B cell (primary cell): Measurements from ENCODE around the gene PNPO. TPM values are rescaled to one million over a fixed set of nuclear protein-coding genes. Genes with fewer than 3 reads are reported as not detected.

Source experiments
- ATAC-seq: fragments of 200-7000 bp; cut with Tn5 transposase; one replicate; pipeline ENCODE4 v1.10.0; 2021; ENCODE audit warnings: low read depth, mild to moderate bottlenecking, moderate number of reproducible peaks, moderate library complexity
- CTCF ChIA-PET: fragments of 350-600 bp; sonication (Branson Sonifier 250); formaldehyde crosslinking; loops from one replicate; lab custom pipeline; 2021; ENCODE audit warnings: antibody characterized with exemption, inconsistent platforms; lab: Charles Lee
- POLR2A ChIA-PET: fragments of 350-600 bp; sonication (Branson Sonifier 250); formaldehyde crosslinking; loops from one replicate; lab custom pipeline; 2021; ENCODE audit warnings: antibody characterized with exemption; lab: Charles Lee
- DNase-seq: peaks from one replicate; pipeline ENCODE4 v3.0.0; 2013
- H2AFZ ChIP-seq: 2 replicates; pipeline ENCODE4 v1.6.1; 2012; ENCODE audit warnings: mild to moderate bottlenecking, low read depth, low read length; ENCODE audit not compliant: insufficient read depth, poor library complexity, severe bottlenecking
- H3K27ac ChIP-seq, 2 donors: 1 replicate in 1 of 2; 2 replicates in 1 of 2; pipeline ENCODE4 v1.5.1; 2012 to 2013; ENCODE audit warnings: low read length in 2 of 2, mild to moderate bottlenecking in 2 of 2, moderate library complexity in 1 of 2
- H3K27me3 ChIP-seq, 4 experiments: fragments of 200-600 bp in 1 of 4; sonication (generic) in 1 of 4; replicated peaks in 1 of 4; 1 replicate in 2 of 4; 2 replicates in 2 of 4; pipeline versions ENCODE4 v1.6.1 to v1.7.0; 2013 to 2016; ENCODE audit warnings: low read length in 3 of 4, mild to moderate bottlenecking in 2 of 4, mixed read lengths in 1 of 4, moderate library complexity in 1 of 4; ENCODE audit not compliant: insufficient read depth in 4 of 4, control insufficient read depth in 3 of 4; ENCODE audit errors: control extremely low read depth in 1 of 4
- H3K36me3 ChIP-seq, 2 experiments: replicated peaks in 1 of 2; 1 replicate in 1 of 2; 2 replicates in 1 of 2; pipeline versions ENCODE4 v1.6.1 to v1.7.1; 2013; ENCODE audit warnings: low read length in 1 of 2; ENCODE audit not compliant: insufficient read depth in 2 of 2, control insufficient read depth in 1 of 2; ENCODE audit errors: control extremely low read depth in 1 of 2, extremely low read depth in 1 of 2
- H3K4me1 ChIP-seq, 2 donors: fragments of 200-600 bp in 1 of 2; sonication (generic) in 1 of 2; 1 replicate in 1 of 2; 2 replicates in 1 of 2; pipeline versions ENCODE4 v1.5.1 to v1.6.1; 2013 to 2017; ENCODE audit warnings: low read length in 2 of 2; ENCODE audit not compliant: control insufficient read depth in 2 of 2, insufficient read depth in 2 of 2
- H3K4me2 ChIP-seq: replicated peaks from 2 replicates; pipeline ENCODE3; 2012; ENCODE audit warnings: mild to moderate bottlenecking, low read depth, low read length; ENCODE audit not compliant: poor library complexity, severe bottlenecking
- H3K4me3 ChIP-seq, 5 experiments: fragments of 200-600 bp in 1 of 5; sonication (generic) in 1 of 5; 1 replicate in 3 of 5; 2 replicates in 2 of 5; pipeline versions ENCODE4 v1.5.1 to v1.7.0; 2011 to 2016; ENCODE audit warnings: low read length in 4 of 5, mild to moderate bottlenecking in 4 of 5, low read depth in 2 of 5, control low read depth in 1 of 5, moderate library complexity in 1 of 5; ENCODE audit not compliant: insufficient read depth in 1 of 5; ENCODE audit errors: control extremely low read depth in 1 of 5, extremely low read depth in 1 of 5
- H3K79me2 ChIP-seq: fragments of 200-600 bp; sonication (generic); one replicate; pipeline ENCODE4 v1.6.0; 2016; ENCODE audit warnings: low read length; ENCODE audit not compliant: control insufficient read depth, insufficient read depth
- H3K9ac ChIP-seq: fragments of 200-600 bp; sonication (generic); 2 replicates; pipeline ENCODE4 v1.6.1; 2017; ENCODE audit warnings: mild to moderate bottlenecking, low read length, moderate library complexity
- H3K9me3 ChIP-seq, 3 donors: one replicate each; pipeline versions ENCODE4 v1.6.1 to v1.7.1; 2013; ENCODE audit warnings: low read length in 2 of 3; ENCODE audit not compliant: control insufficient read depth in 2 of 3, insufficient read depth in 1 of 3; ENCODE audit errors: control extremely low read depth in 1 of 3
- H4K20me1 ChIP-seq: 2 replicates; pipeline ENCODE4 v1.6.0; 2012; ENCODE audit warnings: mild to moderate bottlenecking, low read length; ENCODE audit not compliant: insufficient read depth, control insufficient read depth, poor library complexity, severe bottlenecking
- H3K27ac Mint-ChIP-seq: one replicate; pipeline ENCODE4 v1.8.0; 2021; ENCODE audit warnings: mixed read lengths
- H3K27me3 Mint-ChIP-seq: one replicate; pipeline ENCODE4 v1.8.0; 2021; ENCODE audit warnings: mixed read lengths
- H3K4me1 Mint-ChIP-seq: one replicate; pipeline ENCODE4 v1.8.0; 2021; ENCODE audit warnings: mixed read lengths
- H3K4me3 Mint-ChIP-seq: one replicate; pipeline ENCODE4 v1.8.0; 2021; ENCODE audit warnings: mixed read lengths
- H3K9me3 Mint-ChIP-seq: one replicate; pipeline ENCODE4 v1.8.0; 2022; ENCODE audit warnings: mixed read lengths; ENCODE audit not compliant: insufficient read depth
- EZH2 ChIP-seq: IDR thresholded peaks from 2 replicates; pipeline ENCODE4 v1.6.1; 2012; ENCODE audit warnings: borderline replicate concordance, low read depth, mild to moderate bottlenecking, moderate library complexity, low read length; ENCODE audit not compliant: insufficient read depth, poor library complexity, severe bottlenecking
- WGBS: methylation state at CpG from one replicate; pipeline ENCODE4 v1.1.5; 2013; ENCODE audit warnings: missing lambda C conversion rate; ENCODE audit not compliant: insufficient coverage; 5-methylcytosine and 5-hydroxymethylcytosine counted together
- intact Hi-C: fragments of 100-400 bp; cut with micrococcal nuclease; formaldehyde crosslinking; loops from one replicate; pipeline ENCODE4 v1.10.0; 2022
- polyA plus RNA-seq: library from polyadenylated mRNA; depleted of rRNA; stranded (reverse); fragments of >200 nt; gene quantifications from 2 replicates; pipeline ENCODE4 v1.2.3, GENCODE V29; 2012
- total RNA-seq, 2 donors: library from RNA; stranded (reverse); fragments of 120-200 nt in 1 of 2; gene quantifications; 1 replicate in 1 of 2; 2 replicates in 1 of 2; pipeline versions ENCODE4 v1.2.3 to v1.2.4, GENCODE V29; 2013 to 2022
- TF ChIP-seq, protein P1 (sequence below): fragments of 200-600 bp; IDR thresholded peaks from one replicate; pipeline ENCODE4 v1.8.0; 2022; ENCODE audit warnings: antibody characterized with exemption, mild to moderate bottlenecking

Gene PNPO
- total and polyA plus RNA-seq, 2 donors (not counting 1 experiment from before 2014, with no cell fraction given) = 8.0 to 14.7 TPM

- ATAC-seq (no peak), DNase-seq (no peak)
- Histone ChIP-seq H4K20me1 (no peaks in the 10 kb centered on the region), H3K36me3 (no peaks in the 10 kb centered on the region), H3K79me2 (no peaks in the 10 kb centered on the region), H3K4me1 (no peaks in the 10 kb centered on the region), H3K4me2 (no peak overlapping the region), H3K27me3 (peaks cover 0 to 25% (median 0%) of the 10 kb centered on the region in 4 experiments), H3K4me3 (no peak overlapping the region), H3K9me3 (no peaks in the 10 kb centered on the region), H2AFZ (no peak overlapping the region), H3K9ac (no peak overlapping the region), H3K27ac (no peak overlapping the region)
- ChIA-PET CTCF (interaction anchor here (1.0 kb wide), 1 partner anchor 24 kb away, joined by 3 read pairs; no protein-coding TSS in a partner anchor), POLR2A (no interaction called here)
- no peaks in the 10 kb centered on the region for H3K4me1 Mint-ChIP-seq
- no peak overlapping the region for H3K4me3 Mint-ChIP-seq
- WGBS = 91% methylated on average over 8 of the region's 9 CpGs
- no peak overlapping the region for H3K27ac Mint-ChIP-seq
- TF ChIP-seq EZH2 = no peak
- TF ChIP-seq, protein P1, sequence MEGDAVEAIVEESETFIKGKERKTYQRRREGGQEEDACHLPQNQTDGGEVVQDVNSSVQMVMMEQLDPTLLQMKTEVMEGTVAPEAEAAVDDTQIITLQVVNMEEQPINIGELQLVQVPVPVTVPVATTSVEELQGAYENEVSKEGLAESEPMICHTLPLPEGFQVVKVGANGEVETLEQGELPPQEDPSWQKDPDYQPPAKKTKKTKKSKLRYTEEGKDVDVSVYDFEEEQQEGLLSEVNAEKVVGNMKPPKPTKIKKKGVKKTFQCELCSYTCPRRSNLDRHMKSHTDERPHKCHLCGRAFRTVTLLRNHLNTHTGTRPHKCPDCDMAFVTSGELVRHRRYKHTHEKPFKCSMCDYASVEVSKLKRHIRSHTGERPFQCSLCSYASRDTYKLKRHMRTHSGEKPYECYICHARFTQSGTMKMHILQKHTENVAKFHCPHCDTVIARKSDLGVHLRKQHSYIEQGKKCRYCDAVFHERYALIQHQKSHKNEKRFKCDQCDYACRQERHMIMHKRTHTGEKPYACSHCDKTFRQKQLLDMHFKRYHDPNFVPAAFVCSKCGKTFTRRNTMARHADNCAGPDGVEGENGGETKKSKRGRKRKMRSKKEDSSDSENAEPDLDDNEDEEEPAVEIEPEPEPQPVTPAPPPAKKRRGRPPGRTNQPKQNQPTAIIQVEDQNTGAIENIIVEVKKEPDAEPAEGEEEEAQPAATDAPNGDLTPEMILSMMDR = no peak
- no peaks in the 10 kb centered on the region for H3K9me3 Mint-ChIP-seq
- intact Hi-C loops = no loop called here
- peaks cover 22% of the 10 kb centered on the region for H3K27me3 Mint-ChIP-seq
Measured at GRCh38 chr17:47996201-47996600, 54.8 kb downstream of the PNPO start.

DNA sequence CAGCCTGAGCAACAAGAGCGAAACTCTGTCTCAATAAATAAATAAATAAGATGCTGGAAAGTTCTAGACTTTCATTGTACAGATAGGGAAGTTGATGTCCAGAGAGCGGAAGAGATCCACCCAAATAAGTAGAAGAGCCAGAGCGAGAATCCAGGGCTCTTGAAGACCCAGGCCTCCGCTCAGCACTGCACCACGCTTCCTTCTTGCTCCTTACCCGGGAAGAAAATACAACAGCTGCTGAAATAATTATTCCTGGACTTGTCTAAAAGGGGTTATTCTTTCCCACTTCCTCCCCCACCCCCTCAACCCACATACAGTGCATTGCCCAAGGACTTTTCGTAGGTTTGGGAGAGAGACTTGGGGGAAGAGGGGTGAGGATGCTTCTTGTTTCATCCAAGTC is 56.2 kb downstream of the PNPO start:
- Histone ChIP-seq H4K20me1 (no peaks in the 10 kb centered on the region), H3K4me2 (no peak overlapping the region), H3K27ac (no peak overlapping the region), H3K36me3 (no peaks in the 10 kb centered on the region), H2AFZ (no peak overlapping the region), H3K4me1 (no peaks in the 10 kb centered on the region), H3K9ac (no peak overlapping the region), H3K27me3 (peaks cover 0 to 22% (median 0%) of the 10 kb centered on the region in 4 experiments), H3K4me3 (no peak overlapping the region), H3K9me3 (no peaks in the 10 kb centered on the region), H3K79me2 (no peaks in the 10 kb centered on the region)
- H3K4me3 Mint-ChIP-seq = no peak overlapping the region
- no peaks in the 10 kb centered on the region for H3K9me3 Mint-ChIP-seq
- TF ChIP-seq, protein P1 = no peak
- no peak for TF ChIP-seq EZH2
- peaks cover 22% of the 10 kb centered on the region for H3K27me3 Mint-ChIP-seq
- DNase-seq = no peak
- POLR2A ChIA-PET = no interaction called here
- intact Hi-C loops = no loop called here
- CTCF ChIA-PET = no interaction called here
- ATAC-seq = no peak
- no peak overlapping the region for H3K27ac Mint-ChIP-seq
- WGBS = 87% methylated on average over 4 of the region's 7 CpGs
- peaks cover 2% of the 10 kb centered on the region for H3K4me1 Mint-ChIP-seq
